GM19395 (cell line): Measurements from ENCODE around the gene SPIB.
"Not testable (repeated sequence)": the region's sequence is repeated elsewhere in the genome, so short reads cannot be mapped to it uniquely, and the experiment has no call there.

Experiments used
- ATAC-seq: cut with Tn5 transposase; IDR thresholded peaks from one replicate; pipeline ENCODE4 v1.9.1; 2021; ENCODE audit warnings: mild to moderate bottlenecking, moderate library complexity; ENCODE audit not compliant: unreplicated experiment

Gene SPIB

DNA sequence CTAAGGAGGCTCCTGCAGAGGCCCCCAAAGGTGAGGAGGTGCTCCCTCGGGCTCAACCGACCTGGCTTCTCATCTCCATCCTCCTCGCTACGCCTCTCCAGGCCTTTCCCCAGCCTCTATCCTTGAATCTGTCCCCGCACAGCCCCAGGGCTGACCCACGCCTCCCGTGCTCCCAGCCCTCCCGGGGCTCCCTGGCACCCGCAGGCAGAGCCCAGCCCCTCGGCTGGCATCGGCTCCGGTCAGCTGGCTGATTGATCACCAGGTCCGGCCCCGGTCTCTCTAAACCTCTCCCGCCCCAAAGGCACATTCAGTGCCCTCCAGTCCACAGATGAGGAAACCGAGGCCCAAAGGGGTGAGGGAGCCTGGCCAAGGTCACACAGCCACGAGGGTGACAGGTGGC, 16.5 kb downstream of the SPIB start:
- no peak for ATAC-seq

- ATAC-seq = no peak
Measured at GRCh38 chr19:50435627-50436026, 16.9 kb downstream of the SPIB start.

DNA sequence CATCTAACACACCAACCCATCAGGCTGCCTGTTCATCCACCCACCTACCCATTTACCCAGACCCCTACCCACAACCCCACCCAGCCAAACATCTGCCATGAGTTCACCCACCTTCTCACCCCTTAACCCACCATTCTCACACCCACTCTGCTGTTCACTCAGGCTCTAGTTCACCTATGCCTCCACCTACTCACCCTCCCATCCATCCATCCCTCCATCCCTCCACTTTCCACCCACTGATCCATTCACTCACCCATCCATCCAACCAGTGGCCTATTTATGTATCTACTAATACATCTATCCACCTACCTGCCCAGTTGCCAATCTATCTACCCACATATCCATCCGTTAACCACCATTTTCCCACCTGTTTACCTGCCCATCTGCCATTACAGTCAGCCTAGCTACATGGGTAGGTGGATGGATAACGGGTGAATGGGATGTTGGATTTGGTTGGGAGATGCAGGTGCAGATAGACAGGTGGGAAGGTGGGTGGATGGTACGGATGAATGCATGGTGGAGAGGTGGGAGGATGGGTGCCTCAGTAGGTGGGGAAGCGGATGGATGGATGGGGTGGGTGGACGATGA, 19.2 kb downstream of the SPIB start:
- no peak for ATAC-seq

GRCh38 chr19:50439130-50439529, 20.4 kb downstream of the SPIB start:
- not testable (repeated sequence) for ATAC-seq

- no peak for ATAC-seq
Measured at GRCh38 chr19:50444059-50444458, 25.3 kb downstream of the SPIB start.

DNA sequence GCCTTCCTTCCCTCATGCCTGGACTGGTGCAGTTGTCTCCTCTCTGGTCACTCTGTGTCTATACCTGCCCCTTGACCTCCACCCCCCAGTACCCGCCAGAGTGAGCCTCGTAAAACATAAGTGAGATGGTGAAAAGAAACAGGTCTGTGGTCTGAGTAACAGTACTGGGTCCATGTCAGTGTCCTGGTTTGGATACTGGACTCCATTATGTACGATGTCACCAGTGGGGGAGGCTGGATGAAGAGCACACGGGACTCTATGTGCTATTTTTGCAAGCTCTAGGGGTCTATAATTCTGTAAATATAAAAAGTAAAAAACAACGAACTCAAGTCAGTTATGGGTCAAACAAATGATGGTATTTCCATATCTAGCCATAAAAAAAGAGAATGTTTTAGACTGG, 28.3 kb downstream of the SPIB start:
- ATAC-seq = no peak

- no peak for ATAC-seq
Measured at GRCh38 chr19:50447750-50448149, 29.0 kb downstream of the SPIB start.

DNA sequence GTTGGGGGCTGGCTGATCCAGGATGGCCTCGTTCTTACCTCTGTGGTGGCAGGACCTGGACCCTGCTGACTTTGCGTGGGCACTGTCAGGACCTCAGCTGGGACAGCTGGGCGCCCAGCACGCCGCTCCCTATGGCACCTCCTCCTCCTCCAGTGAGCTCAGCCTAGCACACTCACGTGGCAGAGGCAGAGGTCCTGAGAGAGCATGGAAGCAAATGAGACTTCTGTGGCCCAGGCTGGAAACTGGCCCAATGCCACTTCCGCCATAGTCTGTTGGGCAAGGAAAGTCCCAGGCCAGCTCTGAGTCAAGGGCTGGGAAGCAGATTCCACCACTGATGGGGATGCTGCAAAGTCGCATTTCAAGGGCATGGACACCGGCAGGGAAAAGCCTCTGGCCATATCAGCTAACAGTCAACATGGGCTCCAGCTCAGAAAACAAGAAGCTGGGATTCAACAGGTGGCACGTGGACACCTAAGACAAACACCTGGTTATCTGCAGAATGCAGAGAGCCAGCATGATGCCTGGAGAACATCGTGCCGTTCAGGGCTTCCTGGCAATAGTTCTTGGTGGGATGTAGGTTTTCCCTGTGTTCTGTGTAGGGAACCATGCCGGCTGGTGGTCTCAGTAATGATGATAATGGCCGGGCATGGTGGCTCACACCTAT, 30.6 kb downstream of the SPIB start:
- ATAC-seq = no peak

- no peak for ATAC-seq
Measured at GRCh38 chr19:50450369-50451222, 31.9 kb downstream of the SPIB start.

DNA sequence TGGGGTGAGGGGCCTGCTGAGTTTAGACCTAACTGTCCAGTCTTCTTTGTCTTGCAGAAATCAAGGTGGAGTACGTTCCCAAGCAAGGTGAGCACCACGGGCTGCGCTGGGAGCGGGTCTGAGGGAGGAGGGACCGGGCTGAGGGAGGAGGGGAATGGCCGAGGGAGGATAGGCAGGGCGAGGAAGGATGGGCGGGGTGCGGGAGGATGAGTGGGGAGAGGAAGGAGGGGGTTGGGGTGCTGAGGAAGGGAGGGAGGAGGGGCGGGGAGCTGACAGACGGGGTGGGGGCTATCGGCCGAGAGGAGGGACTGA, 32.4 kb downstream of the SPIB start:
- no peak for ATAC-seq

- ATAC-seq = no peak
Measured at GRCh38 chr19:50453243-50453642, 34.5 kb downstream of the SPIB start.

DNA sequence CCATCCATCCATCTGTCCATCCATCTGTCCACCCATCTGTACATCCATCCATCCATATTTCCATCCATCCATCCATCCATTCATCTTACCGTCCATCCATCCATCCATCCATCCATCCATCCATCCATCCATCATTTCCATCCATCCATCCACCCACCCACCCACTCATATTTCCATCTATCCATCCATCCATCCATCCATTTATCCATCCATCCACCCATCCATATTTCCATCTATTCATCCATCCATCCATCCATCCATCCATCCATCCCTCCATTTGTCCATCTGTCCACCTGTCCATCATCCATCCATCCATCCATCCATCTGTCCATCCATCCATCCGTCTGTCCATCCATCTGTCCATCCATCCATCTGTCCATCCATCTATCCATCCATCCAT, 37.3 kb downstream of the SPIB start:
- no peak for ATAC-seq

GRCh38 chr19:50457300-50457699, 38.6 kb downstream of the SPIB start:
- no peak for ATAC-seq

DNA sequence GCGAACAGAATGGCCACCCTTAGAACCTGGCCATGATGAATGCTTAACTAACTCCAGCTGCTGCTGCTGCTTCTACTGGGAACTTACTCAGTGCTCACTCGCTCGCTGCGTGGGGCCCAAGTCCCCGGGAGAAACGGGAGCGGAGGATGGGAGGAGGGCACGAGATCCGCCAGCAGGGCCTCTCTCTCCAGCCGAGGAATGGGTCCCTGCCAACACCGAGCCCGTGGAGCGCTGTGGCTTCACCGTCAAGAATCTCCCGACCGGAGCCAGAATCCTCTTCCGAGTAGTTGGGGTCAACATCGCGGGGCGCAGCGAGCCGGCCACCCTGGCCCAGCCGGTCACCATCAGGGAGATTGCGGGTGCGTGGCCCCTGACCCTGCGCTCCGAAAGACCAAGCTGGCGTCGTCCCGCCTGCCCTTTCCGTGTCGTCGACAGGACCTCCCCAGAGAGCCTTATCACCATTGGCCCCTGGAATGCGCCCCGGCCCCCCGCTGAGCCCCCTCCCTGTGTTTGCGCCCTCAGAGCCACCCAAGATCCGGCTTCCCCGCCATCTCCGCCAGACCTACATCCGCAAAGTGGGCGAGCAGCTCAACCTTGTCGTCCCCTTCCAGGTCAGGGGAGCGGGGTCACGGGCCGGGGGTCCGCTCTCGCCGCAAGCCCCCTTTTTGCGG, 39.8 kb downstream of the SPIB start:
- no peak for ATAC-seq

DNA sequence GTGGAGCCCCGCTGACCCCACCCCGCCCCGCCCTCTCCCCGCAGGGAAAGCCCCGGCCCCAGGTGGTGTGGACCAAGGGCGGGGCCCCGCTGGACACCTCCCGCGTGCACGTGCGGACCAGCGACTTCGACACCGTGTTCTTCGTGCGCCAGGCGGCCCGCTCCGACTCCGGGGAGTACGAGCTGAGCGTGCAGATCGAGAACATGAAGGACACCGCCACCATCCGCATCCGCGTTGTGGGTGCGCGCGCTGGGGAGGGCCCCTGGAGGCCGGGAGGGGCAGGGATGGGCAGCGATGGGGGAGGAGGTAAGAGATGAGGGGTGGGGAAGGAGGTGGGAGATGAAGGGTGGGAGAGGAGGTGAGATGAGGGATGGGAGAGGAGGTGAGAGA, 40.3 kb downstream of the SPIB start:
- no peak for ATAC-seq

- no peak for ATAC-seq
Measured at GRCh38 chr19:50459638-50460037, 40.9 kb downstream of the SPIB start.

- ATAC-seq = peak; percentile 79
Measured at GRCh38 chr19:50460161-50460765, 41.5 kb downstream of the SPIB start.

GRCh38 chr19:50461066-50461875, 42.5 kb downstream of the SPIB start:
- ATAC-seq = no peak

DNA sequence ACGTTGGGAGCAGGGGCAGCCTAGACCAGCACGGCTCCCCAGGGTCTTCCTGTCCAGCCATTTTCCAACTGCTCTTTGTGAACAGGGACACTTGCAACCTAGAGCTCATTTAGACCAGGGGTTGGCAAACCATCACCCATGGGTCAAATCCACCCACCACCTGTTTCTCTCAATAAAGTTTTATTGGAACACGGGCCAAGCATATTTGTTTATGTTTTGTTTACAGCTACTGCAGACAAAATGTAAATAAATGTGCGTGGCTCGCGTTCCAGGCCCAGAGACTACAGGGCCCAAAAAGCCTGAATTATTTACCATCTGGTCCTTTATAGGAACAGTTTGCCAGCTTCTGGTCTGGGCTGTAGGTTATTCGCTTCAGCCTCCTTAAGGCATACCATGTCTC, 44.2 kb downstream of the SPIB start:
- ATAC-seq = no peak

DNA sequence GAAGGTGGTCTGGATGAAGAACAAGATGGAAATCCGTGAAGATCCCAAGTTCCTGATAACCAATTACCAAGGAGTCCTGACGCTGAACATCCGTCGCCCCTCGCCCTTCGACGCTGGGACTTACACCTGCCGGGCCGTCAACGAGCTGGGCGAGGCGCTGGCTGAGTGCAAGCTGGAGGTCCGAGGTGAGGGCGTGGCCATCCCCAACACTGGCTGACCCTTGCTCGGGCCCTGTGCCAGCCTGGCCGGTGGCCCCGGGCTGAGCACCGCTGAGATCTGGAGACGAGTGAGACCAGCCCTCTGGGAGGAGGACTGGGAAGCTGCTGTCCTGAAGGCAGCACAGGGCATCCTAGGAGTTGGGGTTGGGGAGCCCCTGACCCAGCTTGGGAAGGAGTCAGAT, 45.6 kb downstream of the SPIB start:
- no peak for ATAC-seq
